Hematopoietic multipotent progenitor cell (in vitro differentiated cells): ENCODE measurements around the gene GLT6D1. TPM values are rescaled to one million over a fixed set of nuclear protein-coding genes. Genes with fewer than 3 reads are reported as not detected.
"Not testable (repeated sequence)": the region's sequence is repeated elsewhere in the genome, so short reads cannot be mapped to it uniquely, and the experiment has no call there.

Experiments used
- DNase-seq, 3 donors: peaks; one replicate each; pipeline ENCODE4 v3.0.0-alpha.2; 2011 to 2015; ENCODE audit warnings: low read depth in 2 of 3, low spot score in 2 of 3
- total RNA-seq: library from RNA; depleted of rRNA; stranded (reverse); fragments of >200 nt; gene quantifications from one replicate; pipeline ENCODE4 v1.2.3, GENCODE V29; 2012

GLT6D1 gene
- total RNA-seq, 1 donor, result not detected

- DNase-seq, result no peak
Measured at GRCh38 chr9:135665795-135666189, 26.5 kb upstream of the GLT6D1 start.

- no peak for DNase-seq
Measured at GRCh38 chr9:135664801-135665794, 25.8 kb upstream of the GLT6D1 start.

GRCh38 chr9:135664266-135664665 lies 24.9 kb upstream of the GLT6D1 start:
- DNase-seq, result no peak

GRCh38 chr9:135663857-135664256 lies 24.5 kb upstream of the GLT6D1 start:
- DNase-seq, result no peak

- DNase-seq, result no peak
Measured at GRCh38 chr9:135663451-135663770, 24.1 kb upstream of the GLT6D1 start.

GRCh38 chr9:135662758-135663450 lies 23.6 kb upstream of the GLT6D1 start, which contains the start of gene LCN9:
Gene LCN9, plus strand, starts transcription at chr9:135663309. Its CDS starts 13 bp downstream, at chr9:135663322.
- no peak for DNase-seq

- DNase-seq, result no peak
Measured at GRCh38 chr9:135661816-135662560, 22.6 kb upstream of the GLT6D1 start.

- DNase-seq, result no peak
Measured at GRCh38 chr9:135660407-135660806, 21.1 kb upstream of the GLT6D1 start.

GRCh38 chr9:135659252-135659651 lies 19.9 kb upstream of the GLT6D1 start:
- no peak for DNase-seq

GRCh38 chr9:135657416-135657815 lies 18.1 kb upstream of the GLT6D1 start:
- no peak for DNase-seq

- no peak for DNase-seq
Measured at GRCh38 chr9:135655317-135655716, 16.0 kb upstream of the GLT6D1 start.

GRCh38 chr9:135650408-135650807 lies 11.1 kb upstream of the GLT6D1 start:
- no peak for DNase-seq

- DNase-seq, result no peak
Measured at GRCh38 chr9:135649508-135649907, 10.2 kb upstream of the GLT6D1 start.

GRCh38 chr9:135648494-135649410 lies 9.4 kb upstream of the GLT6D1 start:
- DNase-seq, result no peak

- DNase-seq, result no peak
Measured at GRCh38 chr9:135647884-135648283, 8.5 kb upstream of the GLT6D1 start.

GRCh38 chr9:135644631-135645218 lies 5.4 kb upstream of the GLT6D1 start:
- DNase-seq, result no peak

GRCh38 chr9:135641745-135642144 lies 2.4 kb upstream of the GLT6D1 start:
- no peak for DNase-seq

- DNase-seq, result no peak
Measured at GRCh38 chr9:135641047-135641446, 1.7 kb upstream of the GLT6D1 start.

GRCh38 chr9:135636930-135637530 lies 2.3 kb downstream of the GLT6D1 start:
- DNase-seq, result not testable (repeated sequence)
